Esophagus squamous epithelium (tissue), 4 donors: Measurements from ENCODE around the gene NFATC2.

Experiments used
- CTCF ChIP-seq, 6 experiments: fragments of 450-650 bp in 4 of 6; fragments of 200-600 bp in 2 of 6; sonication (generic) in 2 of 6; IDR thresholded peaks; one replicate each; pipeline ENCODE4 v1.5.1; 2016 to 2019; ENCODE audit warnings: antibody characterized with exemption in 6 of 6, mild to moderate bottlenecking in 4 of 6, moderate library complexity in 4 of 6
- POLR2A ChIP-seq, 4 donors: fragments of 450-650 bp; IDR thresholded peaks; one replicate each; pipeline ENCODE4 v1.6.1; 2017; ENCODE audit warnings: antibody characterized with exemption in 4 of 4, mild to moderate bottlenecking in 4 of 4, moderate library complexity in 3 of 4

- TF ChIP-seq CTCF (IDR thresholded peaks at IDR 0.05) (no peak), POLR2A (IDR thresholded peaks at IDR 0.05) (no peak)
Measured at GRCh38 chr20:51368461-51369211, 173.9 kb downstream of the NFATC2 start.
